Stimulated activated CD8-positive, alpha-beta memory T cell treated with anti-CD3 and anti-CD28 coated beads, Interleukin-12 subunit alpha, Interleukin-12 subunit beta, amount 100 ng/mL, for 24 hours (primary cell): ENCODE data around the gene MC1R.

Experiments used
- DNase-seq: peaks from one replicate; pipeline ENCODE4 v3.0.0-alpha.2; 2020; ENCODE audit errors: extremely low read depth

The MC1R gene

DNA sequence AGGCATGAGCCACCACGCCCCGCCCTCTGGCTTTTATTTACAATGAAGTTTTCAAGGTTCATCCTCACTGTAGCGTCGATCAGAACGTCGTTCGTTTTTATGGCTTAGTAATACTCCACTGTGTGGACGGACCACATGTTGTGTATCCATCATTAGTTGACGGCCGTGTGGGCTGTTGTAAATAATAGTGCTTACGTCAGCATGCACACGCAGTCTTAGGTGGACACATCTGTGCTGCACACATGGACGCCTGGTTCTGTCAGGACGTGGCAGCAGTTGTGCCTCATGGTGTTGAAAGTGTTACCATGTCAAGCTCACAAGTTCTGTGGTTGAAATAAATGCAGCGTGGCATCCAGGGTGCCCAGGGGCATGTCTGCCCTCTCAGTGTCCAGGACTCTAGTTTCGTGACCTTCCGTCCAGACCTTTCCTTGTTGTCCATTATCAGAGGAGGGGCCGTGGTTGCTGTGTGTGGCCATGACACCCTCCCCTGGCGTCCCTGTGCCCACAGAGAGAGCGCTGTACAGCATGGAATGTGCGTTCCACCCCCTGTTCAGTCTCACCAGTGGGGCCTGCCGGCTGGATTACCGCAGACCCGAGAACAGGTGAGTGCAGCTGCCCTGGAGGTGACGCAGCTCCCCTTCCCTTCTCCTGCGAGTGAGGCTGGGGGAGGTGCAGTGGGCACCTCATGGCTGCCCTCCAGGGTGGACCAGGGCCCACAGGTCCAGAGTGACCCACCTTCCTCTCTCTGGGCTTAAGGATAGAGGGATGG is 23.0 kb upstream of the MC1R start:
- no peak for DNase-seq

DNA sequence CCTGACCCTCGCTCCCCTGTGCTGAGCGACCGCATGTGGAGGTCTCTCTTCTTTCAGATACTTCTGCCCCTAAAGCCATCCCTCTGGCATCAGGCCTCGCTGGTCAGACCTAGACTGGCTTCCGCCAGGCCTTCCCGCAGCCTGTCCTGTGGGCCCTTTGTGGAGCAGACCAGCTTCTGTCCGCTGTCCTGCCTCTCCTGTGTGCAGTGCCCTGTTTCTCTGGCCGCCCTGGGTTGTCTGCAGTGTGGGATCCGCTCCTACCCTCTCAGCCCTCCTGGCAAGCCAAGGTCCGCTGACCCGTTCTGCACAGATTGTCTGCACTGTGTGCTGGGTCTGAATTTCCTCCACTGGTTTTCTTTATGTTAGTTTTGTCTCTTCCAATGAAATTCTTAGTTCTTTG is 21.5 kb upstream of the MC1R start:
- DNase-seq: no peak

DNA sequence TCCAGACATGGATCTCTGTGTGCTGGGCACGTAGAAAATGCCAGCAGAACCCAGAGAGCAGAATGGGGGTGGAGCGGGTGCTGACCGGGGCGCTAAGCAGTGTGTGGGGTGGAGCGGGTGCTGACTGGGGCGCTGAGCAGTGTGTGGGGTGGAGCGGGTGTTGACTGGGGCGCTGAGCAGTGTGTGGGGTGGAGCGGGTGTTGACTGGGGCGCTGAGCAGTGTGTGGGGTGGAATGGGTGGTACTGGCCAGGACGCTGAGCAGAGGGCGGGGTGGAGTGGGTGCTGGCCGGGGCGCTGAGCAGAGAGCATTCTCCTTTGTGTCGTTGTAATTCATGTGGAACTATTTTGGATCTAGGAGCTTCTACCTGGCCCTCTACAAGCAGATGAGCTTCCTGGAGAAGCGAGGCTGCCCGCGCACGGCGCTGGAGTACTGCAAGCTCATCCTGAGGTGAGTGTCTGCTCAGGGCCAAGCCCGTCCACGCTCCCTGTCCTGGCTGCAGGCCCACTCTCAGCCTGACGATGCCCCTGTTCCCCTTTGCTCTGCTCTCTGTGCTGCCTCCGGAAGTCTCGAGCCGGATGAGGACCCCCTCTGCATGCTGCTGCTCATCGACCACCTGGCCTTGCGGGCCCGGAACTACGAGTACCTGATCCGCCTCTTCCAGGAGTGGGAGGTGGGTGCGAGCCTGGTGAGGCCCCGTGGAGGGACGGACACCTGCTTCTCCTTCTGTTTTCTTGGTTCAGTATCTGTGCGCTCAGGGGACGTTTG is 20.3 kb upstream of the MC1R start:
- DNase-seq: no peak

DNA sequence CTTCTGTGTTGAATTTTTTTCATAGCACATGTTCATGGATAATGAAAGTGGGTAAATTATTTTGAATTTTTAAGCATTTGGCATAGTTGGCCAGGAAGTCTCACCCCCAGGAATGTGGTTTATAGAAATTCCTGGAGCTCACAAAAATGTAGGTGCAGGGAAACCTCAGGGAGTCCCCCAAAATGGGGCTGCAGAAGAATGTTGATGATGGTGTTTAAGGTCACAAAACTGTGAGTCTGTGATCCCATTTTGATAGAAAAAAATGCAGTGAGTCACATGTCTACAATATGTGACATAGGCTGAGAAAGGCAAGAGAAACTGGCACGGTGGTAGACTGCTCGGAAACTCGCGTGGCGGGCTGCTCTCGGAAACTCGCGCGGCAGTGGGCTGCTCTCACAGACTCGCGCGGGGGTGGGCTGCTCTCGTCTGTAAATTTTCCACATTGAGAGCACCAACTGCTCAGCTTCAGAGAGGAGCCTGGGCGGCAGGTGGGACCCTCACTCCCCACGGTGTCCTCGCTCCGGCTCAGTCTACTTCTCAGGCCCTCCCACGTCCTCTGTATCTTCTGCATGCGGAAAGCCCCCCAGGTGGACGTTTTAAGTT is 18.7 kb upstream of the MC1R start:
- no peak for DNase-seq

DNA sequence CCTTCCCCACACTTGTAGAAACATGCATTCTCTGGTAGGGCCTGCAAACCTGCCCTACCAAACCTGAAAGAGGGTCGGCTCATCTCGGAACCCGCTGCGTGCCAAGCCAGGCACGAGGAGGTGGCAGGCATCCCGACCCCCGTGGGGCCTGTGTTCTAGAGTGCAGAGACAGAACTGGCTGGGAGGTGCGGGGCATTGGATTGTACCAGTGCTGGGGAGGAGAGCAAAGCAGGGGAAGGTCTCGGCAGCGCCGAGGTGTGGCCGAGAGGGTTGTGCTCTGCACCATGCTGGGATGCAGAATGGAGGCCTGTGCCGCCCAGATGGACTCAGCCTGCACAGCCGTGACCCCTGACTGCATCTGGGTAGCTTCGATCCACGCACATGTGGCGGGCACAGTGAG is 17.8 kb upstream of the MC1R start:
- no peak for DNase-seq

DNA sequence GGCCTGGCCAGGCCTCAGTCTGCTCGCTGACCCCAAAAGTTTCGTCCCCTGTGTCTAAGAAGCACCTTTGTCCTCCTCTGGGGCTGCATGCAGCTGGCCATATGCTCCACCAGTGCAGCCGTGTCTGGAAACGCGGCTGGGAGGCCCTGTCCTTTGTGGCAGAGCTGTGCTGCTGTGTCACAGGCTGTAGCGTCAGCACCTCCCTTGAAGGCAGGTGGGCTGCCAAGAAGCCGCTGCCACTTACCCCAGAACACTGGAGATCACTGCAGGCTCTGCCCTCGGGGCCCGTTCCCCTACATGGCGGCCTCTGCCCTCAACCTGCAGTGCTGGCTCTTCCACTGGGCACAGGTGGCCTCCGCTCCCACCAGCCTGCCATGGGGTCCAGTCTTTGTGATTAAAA is 15.7 kb upstream of the MC1R start:
- DNase-seq: no peak

DNA sequence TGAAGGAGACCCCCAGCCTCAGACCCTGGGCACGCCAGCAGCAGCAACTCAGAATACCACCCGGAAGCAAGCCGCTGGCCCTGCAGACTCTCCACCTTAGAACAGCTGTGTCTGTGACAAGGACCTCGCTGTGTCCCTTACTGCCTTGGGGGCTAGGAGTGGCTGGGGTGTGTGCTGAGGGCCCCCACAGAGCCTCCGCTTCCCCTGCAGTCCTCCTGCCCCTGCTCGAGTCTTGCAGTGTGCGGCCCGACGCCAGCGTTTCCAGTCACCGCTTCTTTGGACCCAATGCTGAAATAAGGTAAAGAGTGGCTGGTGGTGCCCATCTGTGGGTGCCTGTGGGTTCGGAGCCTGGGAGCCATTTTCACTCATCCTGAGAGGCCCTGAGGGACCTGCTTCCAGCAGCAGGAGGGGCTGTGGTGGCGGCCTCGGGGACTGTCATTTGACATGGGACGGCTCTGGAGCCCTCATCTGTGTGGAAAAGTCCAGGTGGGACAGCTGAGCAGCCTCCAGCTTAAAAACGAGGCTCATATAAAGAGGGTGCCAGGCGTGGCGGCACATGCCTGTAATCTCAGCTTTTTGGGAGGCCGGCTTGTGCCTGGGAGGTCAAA is 14.7 kb upstream of the MC1R start:
- no peak for DNase-seq

DNA sequence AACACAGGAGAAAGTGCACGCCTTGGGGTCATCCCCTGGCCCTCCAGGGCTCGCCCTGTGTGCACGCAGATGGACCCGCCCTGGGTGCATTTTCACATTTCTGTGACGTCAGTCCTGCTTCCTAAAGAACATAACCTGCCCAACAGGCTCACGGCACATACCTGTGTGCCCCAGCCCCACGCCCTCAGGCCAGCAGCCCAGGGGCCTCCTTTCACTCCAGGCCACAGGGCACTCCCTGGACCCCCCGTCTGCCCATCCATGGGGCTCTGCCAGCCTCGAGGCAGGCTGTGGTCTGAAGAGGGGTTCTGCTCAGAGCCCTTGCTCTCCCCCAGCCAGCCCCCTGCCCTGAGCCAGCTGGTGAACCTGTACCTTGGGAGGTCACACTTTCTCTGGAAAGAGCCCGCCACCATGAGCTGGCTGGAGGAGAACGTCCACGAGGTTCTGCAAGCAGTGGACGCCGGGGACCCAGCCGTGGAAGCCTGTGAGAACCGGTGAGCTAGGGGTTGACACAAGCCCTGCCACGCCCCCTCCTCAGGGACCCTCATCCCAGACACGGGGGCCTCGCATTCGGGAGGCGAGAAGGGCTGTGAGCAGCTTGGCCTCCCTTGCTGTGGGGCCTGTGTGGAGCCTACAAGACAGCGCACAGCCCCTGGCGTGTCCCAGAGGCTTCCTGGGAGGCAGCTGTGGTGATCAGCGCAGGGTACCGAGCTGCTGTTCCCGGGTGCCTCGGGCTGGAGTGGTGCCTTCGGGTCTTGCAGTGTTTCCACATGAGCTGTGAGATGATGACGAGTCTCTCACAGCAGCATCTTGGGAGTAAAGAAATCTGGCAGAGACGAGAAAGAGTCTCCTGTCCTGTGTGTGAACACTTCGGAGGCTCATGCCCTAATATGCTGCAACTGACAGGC is 13.8 kb upstream of the MC1R start:
- no peak for DNase-seq

DNA sequence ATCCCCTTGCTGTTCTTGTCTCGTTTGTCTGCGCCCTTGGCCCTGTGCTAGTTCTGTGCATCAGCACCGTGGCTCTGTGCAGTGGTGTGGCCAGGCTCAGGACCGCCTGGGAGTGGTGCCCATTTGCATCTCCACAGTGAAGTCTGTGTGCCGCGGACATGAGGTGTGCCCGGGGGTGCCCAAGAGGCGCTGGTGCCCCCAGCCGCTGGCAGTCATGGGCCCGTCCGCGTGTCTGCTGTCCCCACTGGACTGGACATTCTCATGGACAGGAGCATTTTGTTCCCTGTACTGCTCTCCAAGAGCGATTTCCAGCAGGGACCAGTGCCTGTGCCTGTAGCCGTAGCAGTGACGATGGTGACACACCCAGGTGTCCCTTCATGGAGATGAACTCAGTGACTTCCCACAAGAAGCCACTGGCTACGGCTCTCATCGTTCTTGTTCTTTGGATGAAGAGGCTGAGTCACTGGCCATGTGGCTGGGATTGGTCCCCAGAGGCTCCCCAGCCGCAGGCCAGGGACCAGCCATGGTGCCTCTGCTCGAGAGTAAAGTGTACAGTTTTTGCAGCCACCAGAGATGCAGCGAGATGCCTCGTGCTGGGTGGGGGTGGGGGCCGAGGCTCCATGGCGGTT is 13.0 kb upstream of the MC1R start:
- no peak for DNase-seq

DNA sequence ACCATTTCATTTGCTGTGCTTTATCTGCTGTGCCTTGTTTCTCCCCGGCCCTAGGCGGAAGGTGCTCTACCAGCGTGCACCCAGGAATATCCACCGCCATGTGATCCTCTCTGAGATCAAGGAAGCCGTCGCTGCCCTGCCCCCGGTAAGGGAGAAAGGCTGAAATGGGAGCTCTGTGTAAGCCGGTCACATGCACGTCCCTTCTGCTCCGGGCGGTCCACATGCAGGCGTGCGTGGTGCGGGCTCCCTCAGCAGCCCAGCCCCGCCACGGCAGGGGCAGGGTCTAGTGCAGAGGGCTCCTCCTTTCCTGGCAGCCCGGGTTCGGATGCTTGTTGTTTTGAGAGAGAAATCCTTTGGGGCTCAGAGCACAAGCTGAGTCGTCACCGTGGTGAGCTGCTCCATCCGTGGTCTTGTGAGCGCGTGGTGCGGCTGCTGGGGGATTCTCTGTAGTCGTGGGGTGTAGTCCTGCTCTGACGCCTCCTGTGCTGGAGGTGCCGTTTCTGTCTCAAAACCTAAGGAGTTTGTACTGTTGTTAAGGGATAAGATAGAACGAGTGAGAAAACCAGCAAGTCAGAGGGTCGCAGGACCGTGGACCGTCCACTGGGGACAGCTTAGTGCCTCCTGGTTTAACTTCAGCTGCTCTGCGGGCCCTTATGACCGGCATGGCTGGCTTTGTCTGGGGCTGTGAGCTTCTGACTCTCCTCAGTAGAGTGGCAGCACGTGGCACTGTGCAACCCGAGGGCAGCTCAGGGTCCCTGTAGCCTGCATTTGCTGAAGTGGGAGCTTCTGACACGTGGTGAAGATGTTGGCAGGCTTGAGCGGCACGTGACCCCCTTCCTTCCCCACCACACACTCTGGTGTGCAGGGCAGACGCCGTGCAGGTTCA is 12.3 kb upstream of the MC1R start:
- no peak for DNase-seq

DNA sequence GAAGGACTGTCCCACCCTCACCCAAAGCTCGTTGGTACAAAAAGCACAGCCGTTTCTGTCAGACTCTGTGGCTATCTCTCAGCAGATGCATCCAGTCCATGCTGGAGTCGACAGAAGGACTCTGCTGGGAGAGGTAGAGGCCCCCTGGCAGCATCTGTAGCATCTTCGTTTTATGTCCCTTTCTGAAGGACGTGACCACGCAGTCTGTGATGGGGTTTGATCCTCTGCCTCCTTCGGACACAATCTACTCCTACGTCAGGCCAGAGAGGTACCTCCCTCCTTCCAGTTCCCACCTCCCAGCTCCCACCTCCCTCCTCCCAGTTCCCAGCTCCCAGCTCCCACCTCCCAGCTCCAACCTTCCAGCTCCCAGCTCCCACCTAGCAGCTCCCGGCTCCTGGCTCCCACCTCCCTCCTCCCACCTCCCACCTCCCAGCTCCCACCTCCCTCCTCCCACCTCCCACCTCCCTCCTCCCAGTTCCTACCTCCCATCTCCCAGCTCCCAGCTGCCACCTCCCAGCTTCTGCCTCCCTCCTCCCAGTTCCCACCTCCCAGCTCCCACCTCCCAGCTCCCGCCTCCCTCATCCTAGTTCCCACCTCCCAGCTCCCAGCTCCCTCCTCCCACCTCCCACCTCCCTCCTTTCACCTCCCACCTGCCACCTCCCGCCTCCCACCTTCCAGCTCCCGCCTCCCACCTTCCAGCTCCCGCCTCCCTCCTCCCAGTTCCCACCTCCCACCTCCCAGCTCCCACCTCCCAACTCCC is 11.4 kb upstream of the MC1R start:
- DNase-seq: no peak

DNA sequence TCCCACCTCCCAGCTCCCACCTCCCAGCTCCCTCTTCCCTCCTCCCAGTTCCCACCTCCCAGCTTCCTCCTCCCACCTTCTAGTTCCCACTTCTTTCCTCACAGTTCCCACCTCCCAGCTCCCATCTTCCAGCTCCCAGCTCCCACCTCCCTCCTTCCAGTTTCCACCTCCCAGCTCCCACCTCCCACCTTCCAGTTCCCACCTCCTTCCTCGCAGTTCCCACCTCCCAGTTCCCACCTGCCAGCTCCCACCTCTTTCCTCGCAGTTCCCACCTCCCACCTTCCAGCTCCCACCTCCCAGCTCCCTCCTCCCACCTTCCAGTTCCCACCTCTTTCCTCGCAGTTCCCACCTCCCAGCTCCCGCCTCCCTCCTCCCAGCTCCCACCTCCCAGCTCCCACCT is 10.4 kb upstream of the MC1R start:
- DNase-seq: no peak

DNA sequence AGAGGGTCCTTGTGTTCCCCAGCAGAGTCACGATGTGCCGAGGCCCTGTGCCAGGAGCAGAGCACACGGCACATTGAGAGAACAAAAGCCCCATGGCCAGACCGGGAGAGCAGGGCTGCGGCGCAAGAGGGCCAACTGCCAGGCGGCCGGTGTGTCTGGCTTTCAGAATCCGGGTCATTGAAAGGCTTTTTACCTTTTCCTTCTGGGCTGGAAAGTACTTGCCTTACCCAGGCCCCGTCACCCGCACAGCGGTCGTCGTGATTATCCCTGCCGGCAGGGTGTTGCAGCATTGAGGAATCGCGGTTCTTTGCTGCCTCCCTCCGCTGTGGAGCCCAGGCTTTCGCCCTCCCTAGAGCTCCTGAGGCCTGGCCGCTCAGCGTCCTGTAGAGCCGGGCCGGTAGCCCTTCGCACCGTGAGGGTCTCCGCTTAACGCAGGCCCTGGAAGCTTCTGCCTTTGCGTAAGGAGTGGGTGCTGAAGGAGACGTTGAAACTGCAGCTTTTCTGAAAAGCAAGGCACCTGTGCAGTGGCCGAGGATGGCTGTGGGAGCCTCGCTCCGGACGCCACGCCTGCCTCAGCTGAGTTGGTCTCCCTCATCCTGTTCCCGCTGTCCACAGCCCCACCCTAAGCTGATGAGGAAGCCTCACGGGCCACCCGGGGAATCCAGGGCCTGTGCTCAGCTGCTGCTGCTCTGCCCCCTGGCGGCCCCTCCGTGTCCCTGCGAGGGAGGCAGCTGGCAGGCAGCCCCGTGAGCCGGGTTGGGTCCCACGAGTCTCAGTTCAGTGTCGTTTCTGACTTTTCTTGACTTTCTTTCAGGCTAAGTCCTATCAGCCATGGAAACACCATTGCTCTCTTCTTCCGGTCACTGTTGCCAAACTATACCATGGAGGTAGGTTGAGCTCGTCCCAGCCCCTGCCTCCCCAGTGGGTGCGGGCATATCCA is 8.6 kb upstream of the MC1R start:
- DNase-seq: no peak

DNA sequence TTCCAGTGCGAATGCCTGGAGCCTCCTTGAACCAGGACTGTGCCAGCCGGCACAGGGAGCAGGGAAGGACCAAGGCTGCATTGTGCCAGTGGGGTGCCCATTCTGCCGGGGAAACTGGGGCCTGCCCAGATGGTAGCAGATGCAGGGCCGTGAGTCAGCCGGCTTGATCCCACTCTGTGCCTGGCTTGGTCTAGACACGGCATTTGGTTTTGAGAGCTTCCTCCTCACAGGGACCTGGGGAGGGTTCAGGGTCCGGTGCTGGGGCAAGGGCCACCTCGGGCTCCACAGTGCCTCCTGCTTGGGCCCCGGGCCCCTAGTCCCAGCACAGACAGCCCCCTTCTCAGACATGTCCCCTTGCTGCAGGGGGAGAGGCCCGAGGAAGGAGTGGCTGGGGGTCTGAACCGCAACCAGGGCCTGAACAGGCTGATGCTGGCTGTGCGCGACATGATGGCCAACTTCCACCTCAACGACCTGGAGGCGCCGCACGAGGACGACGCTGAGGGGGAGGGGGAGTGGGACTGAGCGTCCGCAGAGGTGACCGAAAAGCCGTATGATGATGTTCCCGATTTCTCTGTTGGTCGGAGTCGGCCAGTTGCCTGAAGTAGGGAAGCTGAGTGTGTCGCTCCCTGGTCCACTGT is 7.8 kb upstream of the MC1R start:
- no peak for DNase-seq

DNA sequence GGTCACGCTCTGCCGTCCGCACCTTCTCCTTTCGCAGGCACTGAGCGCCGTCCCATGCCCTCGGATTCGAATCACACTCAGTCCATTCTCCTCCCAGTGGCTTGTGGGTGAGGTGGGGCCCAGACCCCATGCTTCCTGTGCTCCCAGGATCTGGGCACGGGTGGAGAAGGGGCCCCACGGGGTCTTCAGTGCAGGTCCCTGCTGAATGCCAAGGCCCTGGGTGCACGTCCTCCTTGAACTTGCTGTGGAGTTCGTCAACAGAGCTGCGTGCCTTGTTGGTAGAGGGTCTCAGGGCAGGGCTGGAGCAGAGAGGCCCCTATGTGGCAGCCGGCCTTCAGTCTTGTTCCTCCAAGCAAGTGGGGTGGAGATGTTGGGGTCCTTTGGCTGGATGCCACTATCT is 7.3 kb upstream of the MC1R start:
- no peak for DNase-seq

DNA sequence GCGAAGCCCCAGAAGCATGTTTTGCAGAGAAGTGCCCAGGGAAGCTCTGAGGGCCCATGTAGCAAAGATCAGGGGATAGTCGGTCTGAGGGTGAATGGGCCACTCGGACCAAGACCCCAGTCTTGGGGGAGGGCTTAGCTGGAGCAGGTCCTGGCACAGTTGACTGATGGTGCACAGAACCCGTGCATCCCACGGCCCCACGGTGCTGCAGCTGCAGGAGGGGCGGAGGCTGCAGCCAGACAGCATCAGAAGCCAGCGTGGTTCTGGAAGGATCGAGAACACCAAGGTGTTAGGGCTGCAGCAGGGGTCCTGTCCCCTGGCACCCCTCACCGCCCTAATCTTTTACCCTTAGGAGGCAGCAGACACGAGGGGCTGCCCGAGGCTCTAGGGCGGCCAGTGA is 6.5 kb upstream of the MC1R start:
- no peak for DNase-seq

DNA sequence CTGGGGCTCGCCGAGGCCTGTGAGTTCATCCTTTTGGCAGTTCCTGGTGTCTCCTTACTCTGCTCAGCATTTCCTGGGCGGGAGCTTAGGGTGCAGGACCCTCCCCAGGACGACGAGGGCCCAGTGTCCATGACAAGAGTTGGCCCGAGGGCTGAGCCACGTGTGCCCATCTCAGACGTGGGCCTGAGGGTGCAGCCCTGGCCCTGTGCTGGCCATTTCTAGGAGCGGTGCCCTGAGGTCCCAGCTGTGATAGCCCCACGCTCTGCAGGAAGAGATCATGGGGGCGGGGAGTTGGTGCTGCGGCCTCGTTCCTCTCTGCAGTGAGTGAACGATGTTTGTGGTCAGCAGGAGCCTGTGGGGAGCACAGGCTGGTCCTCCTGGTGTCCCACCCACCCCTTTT is 6.0 kb upstream of the MC1R start:
- no peak for DNase-seq
